ENCODE data around the gene SDHA.
A peak's percentile ranks its signal among the peaks of the same experiment; 100 is the strongest.

Gene SDHA

DNA sequence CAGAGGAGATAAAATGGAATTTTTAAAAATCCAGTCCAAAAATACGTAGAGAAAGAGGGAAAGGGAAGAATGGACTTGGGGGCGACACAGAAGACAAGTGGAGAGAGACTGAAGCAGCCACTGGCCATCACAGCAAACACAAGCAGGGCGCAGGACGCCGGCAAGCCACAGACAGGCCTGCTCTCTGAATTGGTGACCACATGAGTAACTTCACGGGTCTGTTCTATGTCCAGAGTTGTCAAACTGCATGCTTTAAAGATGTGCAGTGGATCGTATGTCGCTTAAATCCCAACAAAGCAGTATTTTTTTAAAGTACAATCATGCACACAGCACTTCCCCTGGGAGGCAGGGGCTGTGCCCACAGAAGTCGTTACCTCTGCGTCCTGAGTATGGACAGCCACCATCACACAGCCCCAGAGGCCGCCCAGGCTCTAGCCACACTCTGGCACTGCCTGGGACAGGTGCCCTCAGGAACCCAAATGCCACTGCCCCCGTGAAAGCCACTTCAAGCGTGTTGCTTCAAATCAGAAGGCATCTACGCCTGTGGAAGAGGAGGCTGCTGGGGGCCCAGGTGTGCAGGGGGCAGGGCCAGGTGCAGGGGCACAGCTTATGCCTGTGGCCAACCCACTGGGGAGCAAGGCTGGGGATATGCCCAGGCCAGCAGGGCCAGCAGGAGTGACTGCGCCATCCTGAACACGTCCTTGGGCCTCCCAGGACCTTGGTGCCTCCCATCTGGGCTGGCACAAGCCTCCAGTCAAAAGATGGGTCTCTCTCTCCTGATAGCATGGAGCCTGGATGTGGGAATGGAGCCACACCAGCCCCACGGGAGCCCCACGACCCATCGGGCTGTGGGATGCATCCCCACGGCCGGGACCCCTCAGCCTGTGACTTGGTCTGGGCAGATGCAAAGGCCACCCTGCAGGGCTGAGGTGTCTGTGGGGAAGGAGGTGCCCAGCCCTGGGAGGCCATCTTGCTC, 32.7 kb upstream of the SDHA start:
- no peak overlapping the region for H3K4me3 ChIP-seq (ENCODE audit: low read depth, low read length)
- H3K9me3 ChIP-seq (ENCODE audit: control insufficient read depth, insufficient read depth, low read depth, low read length), result no peaks in the 10 kb centered on the region
- no peak overlapping the region for H3K27ac ChIP-seq (ENCODE audit: extremely low read depth, low read depth, low read length)
- ChIA-PET CTCF (no interaction called here), POLR2A (no interaction called here)
- H3K4me1 ChIP-seq (ENCODE audit: control insufficient read depth, insufficient read depth, low read length), result peaks cover 6% of the 10 kb centered on the region
- no peak for TF ChIP-seq GLIS2 (tag by site-specific recombination; IDR thresholded peaks at IDR 0.05)
- TF ChIP-seq ZFP69B (tag by site-specific recombination; IDR thresholded peaks at IDR 0.05), result no peak
- no peak for TF ChIP-seq ZNF768 (tag by site-specific recombination; IDR thresholded peaks at IDR 0.05)
- TF ChIP-seq ZSCAN23 (tag by site-specific recombination; IDR thresholded peaks at IDR 0.05), result no peak
- TF ChIP-seq, protein P1, sequence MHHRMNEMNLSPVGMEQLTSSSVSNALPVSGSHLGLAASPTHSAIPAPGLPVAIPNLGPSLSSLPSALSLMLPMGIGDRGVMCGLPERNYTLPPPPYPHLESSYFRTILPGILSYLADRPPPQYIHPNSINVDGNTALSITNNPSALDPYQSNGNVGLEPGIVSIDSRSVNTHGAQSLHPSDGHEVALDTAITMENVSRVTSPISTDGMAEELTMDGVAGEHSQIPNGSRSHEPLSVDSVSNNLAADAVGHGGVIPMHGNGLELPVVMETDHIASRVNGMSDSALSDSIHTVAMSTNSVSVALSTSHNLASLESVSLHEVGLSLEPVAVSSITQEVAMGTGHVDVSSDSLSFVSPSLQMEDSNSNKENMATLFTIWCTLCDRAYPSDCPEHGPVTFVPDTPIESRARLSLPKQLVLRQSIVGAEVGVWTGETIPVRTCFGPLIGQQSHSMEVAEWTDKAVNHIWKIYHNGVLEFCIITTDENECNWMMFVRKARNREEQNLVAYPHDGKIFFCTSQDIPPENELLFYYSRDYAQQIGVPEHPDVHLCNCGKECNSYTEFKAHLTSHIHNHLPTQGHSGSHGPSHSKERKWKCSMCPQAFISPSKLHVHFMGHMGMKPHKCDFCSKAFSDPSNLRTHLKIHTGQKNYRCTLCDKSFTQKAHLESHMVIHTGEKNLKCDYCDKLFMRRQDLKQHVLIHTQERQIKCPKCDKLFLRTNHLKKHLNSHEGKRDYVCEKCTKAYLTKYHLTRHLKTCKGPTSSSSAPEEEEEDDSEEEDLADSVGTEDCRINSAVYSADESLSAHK (tag by site-specific recombination; IDR thresholded peaks at IDR 0.05), result no peak
- TF ChIP-seq ZNF221 (tag by site-specific recombination; IDR thresholded peaks at IDR 0.05; ENCODE audit: borderline replicate concordance), result no peak
- TF ChIP-seq ZNF670 (tag by site-specific recombination; IDR thresholded peaks at IDR 0.05; ENCODE audit: low read depth), result no peak
- no peak for TF ChIP-seq SALL2 (tag by site-specific recombination; IDR thresholded peaks at IDR 0.05; ENCODE audit: borderline replicate concordance)
- TF ChIP-seq ZNF623 (tag by site-specific recombination; IDR thresholded peaks at IDR 0.05), result no peak
- TF ChIP-seq ZSCAN16 (tag by site-specific recombination; IDR thresholded peaks at IDR 0.05), result no peak
- no peak for TF ChIP-seq SP7 (tag by site-specific recombination; IDR thresholded peaks at IDR 0.05)
- no peaks in the 10 kb centered on the region for H3K36me3 ChIP-seq (ENCODE audit: control insufficient read depth in 2 of 2, insufficient read depth in 1 of 2, low read length in 2 of 2)

DNA sequence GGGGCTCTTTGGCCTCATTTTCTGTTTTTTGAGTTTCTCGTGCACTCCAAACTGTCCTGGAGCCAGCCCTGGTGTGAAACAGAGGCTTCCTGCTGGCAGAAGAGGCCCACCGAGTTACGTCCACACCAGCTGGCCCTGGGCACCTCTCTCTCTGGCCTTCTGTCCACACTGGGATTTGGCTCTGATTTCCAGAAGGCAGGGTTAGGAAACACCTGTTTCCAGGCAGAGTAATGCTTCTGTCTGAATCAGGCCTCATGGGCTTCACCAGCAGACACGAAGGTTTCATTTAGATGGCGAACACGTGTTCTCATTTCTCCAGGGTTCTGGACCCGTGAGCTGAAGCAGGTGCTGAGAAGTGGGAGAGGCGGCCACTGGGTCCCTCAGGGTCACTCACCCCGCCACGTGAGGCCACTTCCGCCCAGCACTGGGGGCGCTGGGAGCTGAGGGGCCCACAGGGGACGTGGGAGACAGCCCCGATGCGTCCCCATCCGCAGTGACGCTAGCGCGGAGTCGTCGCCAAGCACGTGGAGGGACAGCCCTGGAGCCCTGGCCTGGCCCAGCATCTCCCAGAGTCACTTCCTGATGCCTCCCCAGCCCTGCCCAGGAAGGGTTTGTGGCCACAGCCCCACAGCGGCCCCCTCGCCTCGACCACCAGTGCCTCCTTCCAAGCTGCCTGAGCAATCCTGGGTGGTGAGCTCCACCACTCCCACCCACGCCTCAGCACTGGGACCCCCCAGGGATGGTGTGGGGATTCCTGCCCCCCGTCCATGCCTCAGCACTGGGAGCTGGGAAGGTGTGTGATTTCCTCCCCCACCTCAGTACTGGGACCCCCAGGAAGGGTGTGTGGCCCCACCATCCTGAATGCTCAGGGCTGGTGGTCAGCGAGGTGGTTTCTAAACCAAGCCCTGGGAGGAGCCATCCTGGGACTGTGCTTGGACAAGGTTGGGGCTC, 31.8 kb upstream of the SDHA start:
- Histone ChIP-seq H3K36me3 (ENCODE audit: control insufficient read depth in 2 of 2, insufficient read depth in 1 of 2, low read length in 2 of 2) (no peaks in the 10 kb centered on the region), H3K9me3 (ENCODE audit: control insufficient read depth, insufficient read depth, low read depth, low read length) (no peaks in the 10 kb centered on the region), H3K4me3 (ENCODE audit: low read depth, low read length) (no peak overlapping the region), H3K27ac (ENCODE audit: extremely low read depth, low read depth, low read length) (no peak overlapping the region), H3K4me1 (ENCODE audit: control insufficient read depth, insufficient read depth, low read length) (peaks cover 4% of the 10 kb centered on the region)
- TF ChIP-seq ZNF280C (tag by site-specific recombination; IDR thresholded peaks at IDR 0.05) (no peak), ZNF692 (tag by site-specific recombination; IDR thresholded peaks at IDR 0.05) (no peak), GLIS2 (tag by site-specific recombination; IDR thresholded peaks at IDR 0.05) (peak; percentile 58; the same call in 1 of the 2 replicates), ZNF624 (tag by site-specific recombination; IDR thresholded peaks at IDR 0.05) (no peak), ZNF350 (tag by site-specific recombination; IDR thresholded peaks at IDR 0.05) (no peak), ZNF514 (tag by site-specific recombination; IDR thresholded peaks at IDR 0.05) (no peak), ZNF529 (tag by site-specific recombination; IDR thresholded peaks at IDR 0.05; ENCODE audit: insufficient replicate concordance) (no peak), GLIS1 (tag by site-specific recombination; IDR thresholded peaks at IDR 0.05) (peak; percentile 46)
- ChIA-PET POLR2A (no interaction called here), CTCF (interaction anchor here (0.6 kb wide), 2 partner anchors 14 to 160 kb away, joined by 3 to 5 read pairs; no protein-coding TSS in a partner anchor)
